Measurements from ENCODE around the gene SLC66A1. TPM values are rescaled to one million over a fixed set of nuclear protein-coding genes. Genes with fewer than 3 reads are reported as not detected.
A peak's percentile ranks its signal among the peaks of the same experiment; 100 is the strongest.

SLC66A1 gene
- total and polyA plus RNA-seq, 7 experiments from 2014 or later = 1.3 to 8.4 (median 6.6) TPM

GRCh38 chr1:19310061-19310460 is 2.1 kb upstream of the SLC66A1 start:
- H3K4me1 Mint-ChIP-seq = peaks cover 24 to 40% (median 36%) of the 10 kb centered on the region in 7 donors
- no peak for ATAC-seq
- H3K9me3 Mint-ChIP-seq = no peaks in the 10 kb centered on the region
- H3K36me3 Mint-ChIP-seq = peaks cover 6 to 31% (median 14%) of the 10 kb centered on the region in 5 donors
- Histone ChIP-seq H3K27me3 (ENCODE audit: control insufficient read depth in 2 of 2, insufficient read depth in 2 of 2, low read length in 2 of 2) (no peaks in the 10 kb centered on the region), H3K4me1 (ENCODE audit: control insufficient read depth in 2 of 2, insufficient read depth in 2 of 2, low read length in 2 of 2) (peaks cover 16 to 17% of the 10 kb centered on the region in 2 donors), H3K27ac (ENCODE audit: low read depth, low read length) (no peak overlapping the region), H3K36me3 (ENCODE audit: control insufficient read depth in 2 of 3, insufficient read depth in 3 of 3, low read length in 3 of 3) (peaks cover 5 to 37% (median 7%) of the 10 kb centered on the region in 3 experiments), H3K4me3 (ENCODE audit: low read length) (no peak overlapping the region), H3K9me3 (ENCODE audit: control insufficient read depth in 2 of 3, low read length in 3 of 3) (no peaks in the 10 kb centered on the region)
- CTCF ChIA-PET = no interaction called here
- no peaks in the 10 kb centered on the region for H3K27me3 Mint-ChIP-seq
- H3K27ac Mint-ChIP-seq = peak overlapping the region in 2 of 9 donors; percentile 22 to 65
- DNase-seq = no peak
- intact Hi-C loops (cut with micrococcal nuclease) = loop anchor here in 1 of 2 donors (10.0 kb wide), 1 partner anchor 335 kb away; the partner anchor contains the start of gene NBL1
- POLR2A ChIA-PET = interaction anchor here (0.6 to 1.1 kb wide), 2 partner anchors 59 to 89 kb away, joined by 3 to 4 read pairs; partner anchors contain the start of gene EMC1
- peak overlapping the region in 8 of 10 donors; percentile 44 to 94 (median 91) for H3K4me3 Mint-ChIP-seq

- Mint-ChIP-seq H3K4me1 (peaks cover 24 to 45% (median 41%) of the 10 kb centered on the region in 7 donors), H3K27me3 (no peaks in the 10 kb centered on the region), H3K27ac (peak overlapping the region; percentile 18 to 83 (median 70)), H3K4me3 (peak overlapping the region; percentile 86 to 94 (median 91)), H3K9me3 (no peaks in the 10 kb centered on the region), H3K36me3 (peaks cover 6 to 22% (median 7%) of the 10 kb centered on the region in 5 donors)
- peak overlapping the region; percentile 85 for H3K27ac ChIP-seq (ENCODE audit: low read depth, low read length)
- peaks cover 0 to 29% (median 5%) of the 10 kb centered on the region in 3 experiments for H3K36me3 ChIP-seq (ENCODE audit: control insufficient read depth in 2 of 3, insufficient read depth in 3 of 3, low read length in 3 of 3)
- DNase-seq (no peak), ATAC-seq (no peak)
- H3K27me3 ChIP-seq (ENCODE audit: control insufficient read depth in 2 of 2, insufficient read depth in 2 of 2, low read length in 2 of 2) = no peaks in the 10 kb centered on the region
- no peaks in the 10 kb centered on the region for H3K9me3 ChIP-seq (ENCODE audit: control insufficient read depth in 2 of 3, low read length in 3 of 3)
- POLR2A ChIA-PET = interaction anchor here (0.7 to 1.1 kb wide), 4 partner anchors 11 to 475 kb away, joined by 3 to 5 read pairs (median 4); partner anchors contain the start of gene EMC1
- H3K4me1 ChIP-seq (ENCODE audit: control insufficient read depth in 2 of 2, insufficient read depth in 2 of 2, low read length in 2 of 2) = peaks cover 16 to 17% of the 10 kb centered on the region in 2 donors
- H3K4me3 ChIP-seq (ENCODE audit: low read length) = peak overlapping the region; percentile 76
- CTCF ChIA-PET = no interaction called here
- intact Hi-C loops (cut with micrococcal nuclease) = loop anchor here in 1 of 2 donors (10.0 kb wide), 1 partner anchor 334 kb away; the partner anchor contains the start of gene NBL1
Observed at GRCh38 chr1:19310720-19311502, 1.2 kb upstream of the SLC66A1 start.

- Histone ChIP-seq H3K27me3 (ENCODE audit: control insufficient read depth in 2 of 2, insufficient read depth in 2 of 2, low read length in 2 of 2) (no peaks in the 10 kb centered on the region), H3K9me3 (ENCODE audit: control insufficient read depth in 2 of 3, low read length in 3 of 3) (no peaks in the 10 kb centered on the region), H3K4me3 (ENCODE audit: low read length) (peak overlapping the region; percentile 76), H3K4me1 (ENCODE audit: control insufficient read depth in 2 of 2, insufficient read depth in 2 of 2, low read length in 2 of 2) (peaks cover 16 to 17% of the 10 kb centered on the region in 2 donors), H3K27ac (ENCODE audit: low read depth, low read length) (peak overlapping the region; percentile 85), H3K36me3 (ENCODE audit: control insufficient read depth in 2 of 3, insufficient read depth in 3 of 3, low read length in 3 of 3) (peaks cover 0 to 23% (median 5%) of the 10 kb centered on the region in 3 experiments)
- Mint-ChIP-seq H3K27ac (peak overlapping the region; percentile 18 to 83 (median 70)), H3K27me3 (no peaks in the 10 kb centered on the region), H3K4me3 (peak overlapping the region; percentile 86 to 94 (median 91)), H3K36me3 (peaks cover 6 to 17% (median 7%) of the 10 kb centered on the region in 5 donors), H3K9me3 (no peaks in the 10 kb centered on the region), H3K4me1 (peaks cover 29 to 49% (median 44%) of the 10 kb centered on the region in 7 donors)
- intact Hi-C loops (cut with micrococcal nuclease) = loop anchor here in 1 of 2 donors (10.0 kb wide), 1 partner anchor 333 kb away; the partner anchor contains the start of gene NBL1
- ATAC-seq (peak; percentile 6), DNase-seq (peak in 4 of 9 donors; percentile 24 to 37 (median 32))
- CTCF ChIA-PET = no interaction called here
- POLR2A ChIA-PET = interaction anchor here (0.7 to 1.1 kb wide), 3 partner anchors 10 to 475 kb away, joined by 3 to 5 read pairs (median 3); no protein-coding TSS in a partner anchor
Observed at GRCh38 chr1:19311503-19311930, 609 bp upstream of the SLC66A1 start.

- H3K9me3 Mint-ChIP-seq = no peaks in the 10 kb centered on the region
- H3K27me3 Mint-ChIP-seq = no peaks in the 10 kb centered on the region
- Histone ChIP-seq H3K4me3 (ENCODE audit: low read length) (peak overlapping the region; percentile 76), H3K9me3 (ENCODE audit: control insufficient read depth in 2 of 3, low read length in 3 of 3) (no peaks in the 10 kb centered on the region), H3K36me3 (ENCODE audit: control insufficient read depth in 2 of 3, insufficient read depth in 3 of 3, low read length in 3 of 3) (peaks cover 0 to 8% (median 0%) of the 10 kb centered on the region in 3 experiments), H3K27me3 (ENCODE audit: control insufficient read depth in 2 of 2, insufficient read depth in 2 of 2, low read length in 2 of 2) (no peaks in the 10 kb centered on the region), H3K27ac (ENCODE audit: low read depth, low read length) (peak overlapping the region; percentile 85), H3K4me1 (ENCODE audit: control insufficient read depth in 2 of 2, insufficient read depth in 2 of 2, low read length in 2 of 2) (peaks cover 16 to 17% of the 10 kb centered on the region in 2 donors)
- peak overlapping the region; percentile 73 to 93 (median 87) for H3K4me3 Mint-ChIP-seq
- ChIA-PET CTCF (no interaction called here), POLR2A (interaction anchor here (0.6 to 1.0 kb wide), 2 partner anchors 229 to 335 kb away, joined by 4 read pairs; no protein-coding TSS in a partner anchor)
- H3K4me1 Mint-ChIP-seq = peaks cover 28 to 47% (median 42%) of the 10 kb centered on the region in 7 donors
- no peak for ATAC-seq
- intact Hi-C loops (cut with micrococcal nuclease) = loop anchor here (1.0 to 10.0 kb wide), 8 partner anchors 28 to 332 kb away; partner anchors contain the start of genes NBL1 (in 2 of the 2), CAPZB (in 1 of the 2), EMC1 (in 1 of the 2) and MRTO4 (in 1 of the 2)
- peaks cover 0 to 11% (median under 1%) of the 10 kb centered on the region in 5 donors for H3K36me3 Mint-ChIP-seq
- DNase-seq = no peak
- H3K27ac Mint-ChIP-seq = peak overlapping the region; percentile 16 to 82 (median 71)
Observed at GRCh38 chr1:19312782-19313635, 883 bp downstream of the SLC66A1 start.

- POLR2A ChIA-PET = interaction anchor here (0.6 kb wide), 1 partner anchor 228 kb away, joined by 4 read pairs; no protein-coding TSS in a partner anchor
- H3K4me1 ChIP-seq (ENCODE audit: control insufficient read depth in 2 of 2, insufficient read depth in 2 of 2, low read length in 2 of 2) = peaks cover 16 to 17% of the 10 kb centered on the region in 2 donors
Observed at GRCh38 chr1:19313636-19313959, 1.5 kb downstream of the SLC66A1 start.

More at GRCh38 chr1:19313636-19313959, 1.5 kb downstream of the SLC66A1 start:
- ATAC-seq (no peak), DNase-seq (no peak)
- Histone ChIP-seq H3K36me3 (ENCODE audit: control insufficient read depth in 2 of 3, insufficient read depth in 3 of 3, low read length in 3 of 3) (peaks cover 0 to 2% (median 0%) of the 10 kb centered on the region in 3 experiments), H3K9me3 (ENCODE audit: control insufficient read depth in 2 of 3, low read length in 3 of 3) (no peaks in the 10 kb centered on the region), H3K27ac (ENCODE audit: low read depth, low read length) (no peak overlapping the region), H3K27me3 (ENCODE audit: control insufficient read depth in 2 of 2, insufficient read depth in 2 of 2, low read length in 2 of 2) (no peaks in the 10 kb centered on the region), H3K4me3 (ENCODE audit: low read length) (no peak overlapping the region)
- H3K4me3 Mint-ChIP-seq = peak overlapping the region in 9 of 10 donors; percentile 62 to 93 (median 87)
- CTCF ChIA-PET = no interaction called here
- H3K9me3 Mint-ChIP-seq = no peaks in the 10 kb centered on the region
- no peaks in the 10 kb centered on the region for H3K27me3 Mint-ChIP-seq
- H3K36me3 Mint-ChIP-seq = peaks cover 0 to 15% (median 0%) of the 10 kb centered on the region in 5 donors
- peaks cover 29 to 47% (median 41%) of the 10 kb centered on the region in 7 donors for H3K4me1 Mint-ChIP-seq
- intact Hi-C loops (cut with micrococcal nuclease) = loop anchor here (2.0 to 10.0 kb wide), 3 partner anchors 27 to 331 kb away; partner anchors contain the start of genes NBL1 (in 1 of the 2) and UBR4 (in 1 of the 2)
- H3K27ac Mint-ChIP-seq = peak overlapping the region in 5 of 9 donors; percentile 8 to 80 (median 29)
